ENCODE measurements around the gene NOXO1. TPM values are rescaled to one million over a fixed set of nuclear protein-coding genes. Genes with fewer than 3 reads are reported as not detected.

The NOXO1 gene
- polyA plus RNA-seq, 2 donors: 2.7 to 9.3 TPM

Other genes with a start within 250 kb of the NOXO1 start
- 100 to 1,000 TPM in 1 of 2 donors, 10 to 100 TPM in 1; 51.0 to 102 TPM for gene NME3, start 209.9 kb downstream of the NOXO1 start, polyA plus RNA-seq
- 10 to 100 TPM in 1 of 2 donors, 1 to 10 TPM in 1; 6.6 to 23.0 TPM for gene EME2, start 208.7 kb downstream of the NOXO1 start, polyA plus RNA-seq
- 100 to 1,000 TPM in 1 of 2 donors, 10 to 100 TPM in 1; 62.4 to 115 TPM for gene MRPS34, start 208.3 kb downstream of the NOXO1 start, polyA plus RNA-seq
- gene SPSB3, start 198.9 kb downstream of the NOXO1 start, polyA plus RNA-seq: 100 to 1,000 TPM in 1 of 2 donors, 10 to 100 TPM in 1; 69.1 to 126 TPM
- 10 to 100 TPM; 41.5 to 57.8 TPM for gene NUBP2, start 198.5 kb downstream of the NOXO1 start, polyA plus RNA-seq
- under 1 TPM; 0.01 to 0.14 TPM for gene IGFALS, start 187.8 kb downstream of the NOXO1 start, polyA plus RNA-seq
- gene HAGH, start 154.6 kb downstream of the NOXO1 start, polyA plus RNA-seq: 10 to 100 TPM; 41.1 to 57.9 TPM
- 10 to 100 TPM; 26.6 to 40.5 TPM for gene FAHD1, start 154.3 kb downstream of the NOXO1 start, polyA plus RNA-seq
- under 1 TPM in 1 of 2 donors, not detected in 1; 0.08 TPM for gene MEIOB, start 109.3 kb downstream of the NOXO1 start, polyA plus RNA-seq
- gene HS3ST6, start 63.1 kb downstream of the NOXO1 start, polyA plus RNA-seq: 10 to 100 TPM in 1 of 2 donors, 1 to 10 TPM in 1; 8.0 to 16.3 TPM
- gene MSRB1, start 38.3 kb downstream of the NOXO1 start, polyA plus RNA-seq: 10 to 100 TPM; 25.9 to 52.7 TPM
- gene RPL3L, start 26.8 kb downstream of the NOXO1 start, polyA plus RNA-seq: under 1 TPM; 0.06 to 0.14 TPM
- gene NDUFB10, start 21.9 kb downstream of the NOXO1 start, polyA plus RNA-seq: 100 to 1,000 TPM; 160 to 207 TPM
- 1,000 to 10,000 TPM; 2,871 to 3,908 TPM for gene RPS2, start 16.6 kb downstream of the NOXO1 start, polyA plus RNA-seq
- gene RNF151, start 14.6 kb downstream of the NOXO1 start, polyA plus RNA-seq: under 1 TPM; 0.06 to 0.20 TPM
- 10 to 100 TPM; 56.6 to 59.0 TPM for gene TBL3, start 9.4 kb downstream of the NOXO1 start, polyA plus RNA-seq
- 10 to 100 TPM; 13.1 to 23.1 TPM for gene GFER, start 2.7 kb upstream of the NOXO1 start, polyA plus RNA-seq
- under 1 TPM; 0.06 to 0.36 TPM for gene SYNGR3, start 8.5 kb upstream of the NOXO1 start, polyA plus RNA-seq
- 10 to 100 TPM; 27.9 to 36.4 TPM for gene ZNF598, start 28.4 kb upstream of the NOXO1 start, polyA plus RNA-seq
- under 1 TPM; 0.22 to 0.53 TPM for gene NPW, start 38.3 kb upstream of the NOXO1 start, polyA plus RNA-seq
- 10 to 100 TPM; 26.3 to 36.1 TPM for gene NHERF2, start 45.4 kb upstream of the NOXO1 start, polyA plus RNA-seq
- gene NTHL1, start 66.4 kb upstream of the NOXO1 start, polyA plus RNA-seq: 10 to 100 TPM; 15.1 to 16.2 TPM
- gene TSC2, start 66.5 kb upstream of the NOXO1 start, polyA plus RNA-seq: 10 to 100 TPM; 31.1 to 66.6 TPM
- 10 to 100 TPM; 40.5 to 78.0 TPM for gene PKD1, start 154.4 kb upstream of the NOXO1 start, polyA plus RNA-seq
- 1 to 10 TPM; 1.1 to 4.7 TPM for gene RAB26, start 167.2 kb upstream of the NOXO1 start, polyA plus RNA-seq
- 10 to 100 TPM; 40.1 to 41.5 TPM for gene TRAF7, start 174.3 kb upstream of the NOXO1 start, polyA plus RNA-seq
- gene CASKIN1, start 215.1 kb upstream of the NOXO1 start, polyA plus RNA-seq: under 1 TPM; 0.29 to 0.81 TPM
- gene MLST8, start 224.0 kb upstream of the NOXO1 start, polyA plus RNA-seq: 10 to 100 TPM; 27.8 to 38.3 TPM
- gene BRICD5, start 229.4 kb upstream of the NOXO1 start, polyA plus RNA-seq: 1 to 10 TPM; 3.6 to 4.6 TPM
- gene PGP, start 233.4 kb upstream of the NOXO1 start, polyA plus RNA-seq: 1 to 10 TPM; 7.1 to 7.7 TPM
- gene E4F1, start 242.1 kb upstream of the NOXO1 start, polyA plus RNA-seq: 10 to 100 TPM; 19.9 to 31.0 TPM